Fibroblast of peridontal ligament (primary cell): ENCODE results near the gene ORC6.

ENCODE experiments used
- DNase-seq: peaks from one replicate; pipeline ENCODE4 v3.0.0-alpha.2; 2010; ENCODE audit errors: extremely low read depth

ORC6 gene

DNA sequence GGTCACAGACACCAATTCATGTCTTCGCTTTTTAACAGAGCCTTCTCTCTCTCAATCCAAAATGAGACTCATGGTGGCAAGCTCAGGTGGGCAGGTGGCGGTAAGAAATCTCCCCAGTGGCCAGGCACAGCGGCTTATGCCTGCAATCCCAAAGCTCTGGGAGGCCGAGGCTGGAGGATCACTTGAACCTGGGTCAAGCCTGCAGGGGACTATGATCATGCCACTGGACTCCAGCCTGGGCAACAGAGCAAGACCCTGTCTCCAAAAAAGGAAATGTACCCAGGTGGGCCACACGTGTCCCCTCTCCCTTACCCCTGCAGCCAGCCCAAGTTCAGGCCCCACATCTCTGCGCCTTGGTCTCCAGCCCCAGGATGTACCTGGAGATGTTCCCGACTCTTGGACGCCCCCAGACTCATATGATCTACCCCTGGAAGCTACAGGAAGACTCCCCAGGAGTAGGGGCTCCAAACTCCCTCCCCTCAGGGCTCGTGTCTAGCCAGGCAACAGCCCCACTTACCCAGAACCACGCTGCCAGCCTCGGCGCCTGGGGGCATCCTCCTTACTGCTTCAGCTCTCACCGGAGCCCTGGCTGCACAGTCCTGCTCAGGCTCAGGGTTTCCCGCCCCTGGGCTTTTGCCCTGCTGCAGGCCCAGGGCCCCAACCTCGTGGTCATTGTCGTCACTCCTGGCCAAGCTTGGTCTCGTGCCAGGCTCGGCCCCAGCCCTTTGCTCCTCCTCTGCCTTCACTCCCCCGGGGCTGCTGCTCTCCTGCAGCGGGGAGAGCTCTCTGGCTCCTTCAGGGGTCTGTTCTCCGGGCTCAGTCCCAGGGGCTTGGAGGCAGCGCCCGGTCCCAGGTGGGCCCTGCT, 42.5 kb downstream of the ORC6 start:
- DNase-seq: no peak

DNA sequence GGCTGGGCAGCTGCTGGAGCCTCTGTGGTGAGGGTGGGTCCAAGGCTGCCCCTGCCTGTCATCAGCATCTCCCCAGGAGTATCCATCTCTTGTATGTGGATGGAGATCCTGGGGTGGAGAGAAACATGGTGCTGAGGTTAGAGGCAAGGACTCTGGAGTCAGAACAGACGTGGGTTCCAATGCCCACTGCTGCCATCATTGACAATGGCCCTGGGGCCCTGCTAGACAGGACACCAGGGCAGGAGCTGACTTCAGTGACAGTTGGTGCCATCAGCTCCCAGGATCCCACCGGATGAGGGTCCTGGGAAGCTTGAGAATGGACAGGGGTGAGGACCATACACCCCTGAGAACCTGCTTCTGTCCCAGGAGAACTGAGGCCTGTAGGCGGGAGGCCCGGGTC, 43.1 kb downstream of the ORC6 start:
- DNase-seq: no peak

DNA sequence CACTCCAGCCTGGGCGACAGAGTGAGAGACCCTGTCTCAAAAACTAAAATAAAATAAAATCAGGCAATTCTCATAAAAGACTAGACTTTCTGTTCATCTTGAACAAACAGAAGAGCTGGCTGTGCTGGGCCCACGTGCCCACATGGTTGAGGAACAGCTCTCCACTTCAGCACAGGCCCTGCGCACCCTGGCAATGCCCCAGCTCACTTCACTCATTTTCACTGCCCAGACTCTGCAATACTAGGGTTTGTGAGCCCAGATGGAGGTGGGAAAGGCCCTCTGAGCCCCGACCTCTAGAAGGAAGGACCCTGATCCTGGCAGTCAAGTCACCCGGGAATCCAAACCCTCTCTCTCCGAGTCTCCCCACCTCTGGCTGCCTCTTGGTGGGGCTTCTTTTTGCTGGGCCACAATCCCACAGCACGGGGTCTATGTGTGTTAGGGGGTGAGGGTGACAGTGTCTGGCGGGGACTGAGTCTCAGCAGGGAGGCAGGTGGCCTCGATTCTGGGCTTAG, 43.9 kb downstream of the ORC6 start:
- DNase-seq: no peak

DNA sequence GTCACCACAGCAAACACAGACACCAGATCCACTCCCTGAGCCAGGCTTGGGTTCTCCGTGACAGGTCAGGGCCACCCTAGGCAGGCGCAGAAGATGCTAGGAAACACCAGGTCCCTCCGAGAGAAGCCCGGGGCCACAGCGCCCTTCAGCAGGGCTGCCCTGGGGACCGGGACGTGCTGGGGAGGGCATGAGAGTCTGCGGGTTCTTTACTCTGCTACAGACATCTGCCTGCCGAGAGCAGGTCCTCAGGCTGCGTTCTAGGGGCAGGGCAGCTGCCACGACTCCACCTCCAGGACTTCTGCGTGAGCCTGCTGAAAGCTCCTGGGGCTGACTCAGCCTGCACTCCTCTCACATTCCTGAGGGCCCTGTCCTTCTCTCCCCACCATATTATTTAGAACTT, 47.2 kb downstream of the ORC6 start:
- no peak for DNase-seq

DNA sequence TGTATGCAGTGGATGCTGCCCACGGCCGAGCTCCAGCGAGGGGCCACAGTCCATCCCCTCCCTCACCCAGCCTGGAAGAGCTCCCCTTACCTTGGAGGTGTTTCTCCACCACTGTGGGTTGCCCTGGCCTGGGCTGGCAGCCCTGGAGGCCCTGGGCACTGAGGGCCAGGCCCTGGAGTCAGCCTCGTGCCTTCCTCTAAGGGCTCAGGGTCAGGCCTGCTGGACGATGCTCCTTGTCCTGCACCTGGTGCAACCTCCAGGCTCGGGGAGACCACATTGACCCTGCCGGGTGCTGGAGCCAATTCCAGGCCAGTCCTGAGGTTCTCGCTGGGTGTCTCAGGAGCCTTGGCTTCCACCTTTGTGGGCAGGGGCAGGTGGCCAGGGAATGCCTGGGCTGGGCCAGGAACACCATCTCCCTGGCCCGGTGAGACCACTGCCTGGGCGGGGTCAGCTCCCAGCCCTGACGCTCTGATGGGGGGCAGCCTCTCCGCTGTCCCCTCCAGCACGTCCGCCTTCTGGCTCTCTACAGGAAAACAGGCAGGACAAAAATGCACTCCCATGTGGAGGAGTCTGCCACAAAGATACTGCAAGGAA, 48.3 kb downstream of the ORC6 start:
- DNase-seq: no peak

DNA sequence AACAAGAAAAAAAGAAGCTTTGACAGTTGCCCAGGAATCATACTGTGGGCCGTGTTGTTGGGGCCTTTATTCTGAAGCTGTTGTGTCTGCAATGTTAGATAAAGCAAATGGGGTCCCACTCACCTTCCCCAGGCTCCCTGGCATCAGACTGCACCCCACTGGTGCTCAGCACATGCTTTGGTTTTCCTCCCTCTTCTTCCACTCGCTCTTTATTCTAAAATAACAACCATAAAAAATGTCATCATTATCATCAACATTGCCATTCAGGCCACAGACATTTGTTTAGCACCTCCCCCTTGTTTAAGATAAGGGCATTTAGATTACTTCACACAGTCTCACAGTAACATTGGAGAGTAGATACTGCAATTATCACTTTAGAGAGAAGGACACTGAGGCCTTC, 50.5 kb downstream of the ORC6 start:
- DNase-seq: no peak

DNA sequence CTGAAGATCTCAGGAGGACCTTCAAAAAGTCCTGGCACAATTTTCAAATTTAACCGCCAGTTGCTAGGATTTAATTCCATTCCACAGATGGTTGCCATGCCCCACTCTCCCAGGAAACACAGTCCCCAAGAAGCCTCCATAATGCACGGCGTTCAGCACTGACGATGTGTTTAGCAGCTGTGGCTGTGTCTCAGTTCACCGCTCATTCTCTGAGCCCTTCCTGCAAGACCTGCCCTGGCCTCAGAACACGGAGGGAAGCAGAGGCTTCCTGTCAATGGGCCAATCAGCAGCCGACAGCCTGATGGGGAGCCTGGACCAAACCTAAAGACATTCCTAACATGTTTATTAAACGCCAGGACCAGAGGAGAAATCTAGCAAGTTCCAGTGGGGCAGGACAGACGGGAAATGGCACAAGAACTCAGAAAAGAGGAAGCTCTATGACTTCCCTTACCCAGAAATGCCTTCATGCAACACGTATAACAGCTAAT, 53.8 kb downstream of the ORC6 start:
- no peak for DNase-seq

DNA sequence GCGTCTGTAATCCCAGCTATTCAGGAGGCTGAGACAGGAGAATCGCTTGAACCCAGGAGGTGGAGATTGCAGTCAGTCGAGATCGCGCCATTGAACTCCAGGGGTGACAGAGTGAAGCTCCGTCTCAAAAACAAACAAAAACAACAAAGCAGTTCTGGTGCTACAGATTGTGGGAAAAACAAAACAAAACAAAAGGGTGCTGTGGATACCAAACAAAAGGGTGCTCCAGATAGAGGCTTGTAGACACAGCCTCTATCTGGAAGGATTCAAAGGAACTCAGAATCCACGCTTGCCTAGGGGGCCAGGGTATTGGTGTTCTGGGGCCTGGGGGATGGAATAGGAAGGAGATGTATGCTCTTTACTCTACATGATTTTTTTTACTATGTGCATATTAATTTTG, 56.2 kb downstream of the ORC6 start:
- no peak for DNase-seq

DNA sequence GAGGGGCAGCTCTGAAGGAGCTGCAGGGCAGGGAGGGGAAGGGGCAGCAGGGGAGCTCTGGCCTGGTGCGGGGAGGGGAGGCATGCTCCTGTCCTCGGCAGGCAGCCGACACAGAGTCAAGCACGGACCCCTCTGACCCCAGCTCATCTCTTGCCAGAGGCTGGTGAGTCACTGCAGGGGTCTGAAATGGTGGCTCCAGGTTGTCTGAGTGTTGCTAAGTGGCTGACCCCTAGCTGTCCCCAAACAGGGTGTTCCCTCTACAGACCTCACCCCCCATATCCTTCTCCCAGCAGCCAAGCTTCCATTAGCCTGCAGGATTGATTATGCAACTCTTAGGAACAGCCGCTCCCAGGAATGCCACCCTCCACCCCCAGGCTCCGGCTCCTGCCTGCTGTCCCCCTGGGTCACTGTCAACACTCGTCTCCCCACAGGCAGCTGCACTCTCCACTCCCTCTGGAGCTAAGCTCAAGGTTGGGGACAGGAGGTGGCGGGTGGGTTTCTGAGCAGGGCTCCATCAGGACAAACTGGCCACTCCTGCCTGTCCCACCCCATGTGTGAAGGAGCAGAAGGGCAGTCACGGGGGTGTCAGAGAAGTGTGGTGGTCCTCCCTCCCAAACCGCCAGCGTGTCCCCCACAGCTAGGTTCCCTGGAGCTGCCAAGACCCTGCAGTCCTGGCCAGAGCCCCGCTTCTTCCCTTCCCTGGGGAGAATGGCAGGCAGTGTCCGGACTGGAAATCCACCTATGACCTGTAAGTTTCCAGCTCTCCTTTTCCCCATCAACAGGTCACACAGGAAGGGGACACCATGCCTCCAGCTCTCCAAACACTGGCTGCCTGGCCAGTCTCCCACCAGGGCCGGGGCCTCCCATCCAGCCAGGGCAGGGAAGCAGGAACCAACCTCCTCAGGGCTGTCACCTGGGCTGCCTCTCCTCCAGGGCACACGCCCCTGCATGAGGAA, 57.6 kb downstream of the ORC6 start:
- no peak for DNase-seq
